Osteocyte (in vitro differentiated cells): Measurements from ENCODE around the gene GMEB2. TPM values are rescaled to one million over a fixed set of nuclear protein-coding genes. Genes with fewer than 3 reads are reported as not detected.
"Not testable (repeated sequence)": the region's sequence is repeated elsewhere in the genome, so short reads cannot be mapped to it uniquely, and the experiment has no call there.

Source experiments
- DNase-seq: peaks from one replicate; pipeline ENCODE4 v3.0.0; 2021; ENCODE audit warnings: mixed read lengths; ENCODE audit not compliant: unreplicated experiment; ENCODE audit errors: extremely low spot score
- H3K27ac Mint-ChIP-seq: one replicate; pipeline ENCODE4 v1.8.0; 2021; ENCODE audit warnings: mild to moderate bottlenecking, mixed read lengths; ENCODE audit not compliant: unreplicated experiment
- H3K27me3 Mint-ChIP-seq: one replicate; pipeline ENCODE4 v1.8.0; 2021; ENCODE audit warnings: mixed read lengths; ENCODE audit not compliant: unreplicated experiment
- H3K36me3 Mint-ChIP-seq: one replicate; pipeline ENCODE4 v1.8.0; 2021; ENCODE audit warnings: mixed read lengths; ENCODE audit not compliant: unreplicated experiment
- H3K4me1 Mint-ChIP-seq: one replicate; pipeline ENCODE4 v1.8.0; 2021; ENCODE audit warnings: mixed read lengths; ENCODE audit not compliant: unreplicated experiment
- H3K4me3 Mint-ChIP-seq: one replicate; pipeline ENCODE4 v1.8.0; 2021; ENCODE audit warnings: mild to moderate bottlenecking, moderate library complexity, mixed read lengths; ENCODE audit not compliant: unreplicated experiment
- H3K9me3 Mint-ChIP-seq: one replicate; pipeline ENCODE4 v1.8.0; 2021; ENCODE audit warnings: mixed read lengths; ENCODE audit not compliant: unreplicated experiment
- total RNA-seq: library from RNA; stranded (reverse); gene quantifications from 2 replicates; pipeline ENCODE4 v1.2.1, GENCODE V29; 2021
- TF ChIP-seq, protein P1 (sequence below): fragments of 200-600 bp; sonication (generic); IDR thresholded peaks from 2 replicates; pipeline ENCODE4 v1.5.0; 2021; ENCODE audit warnings: antibody characterized with exemption, mild to moderate bottlenecking, moderate library complexity

GMEB2 gene
- total RNA-seq, 1 donor from 2014 or later = 12.1 TPM

DNA sequence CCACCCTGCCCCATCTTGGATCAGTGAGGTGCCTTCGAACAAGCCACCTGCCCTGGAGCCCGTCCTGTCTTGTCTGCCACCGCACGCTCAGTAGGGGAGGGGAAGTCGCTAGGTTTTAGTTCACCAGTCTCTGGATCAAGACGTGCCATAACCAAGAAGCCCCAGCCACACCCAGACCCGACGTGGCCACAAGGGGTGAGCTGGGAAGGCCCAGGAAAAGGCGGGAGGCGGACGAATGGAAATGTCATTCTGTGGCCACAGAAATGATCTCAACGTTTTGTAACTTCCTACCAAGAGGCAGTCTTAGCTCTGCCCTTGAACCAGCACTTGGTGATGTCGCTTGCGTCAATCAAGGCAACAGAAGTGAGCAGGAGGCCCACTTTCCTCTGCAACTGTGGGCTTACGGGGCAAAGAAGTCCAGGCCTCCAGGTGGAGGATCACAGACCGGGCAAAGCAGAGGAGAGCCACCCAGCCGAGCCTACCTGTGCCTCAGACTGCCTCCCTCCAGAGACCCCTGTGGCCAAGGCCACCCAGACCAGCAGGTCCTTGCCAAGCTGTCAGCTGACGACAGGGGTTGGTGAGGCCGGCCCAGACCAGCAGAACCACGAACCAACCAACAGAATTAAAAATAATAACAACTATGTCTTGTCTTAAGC lies 14.5 kb downstream of the GMEB2 start:
- Mint-ChIP-seq H3K27me3 (no peaks in the 10 kb centered on the region), H3K9me3 (no peaks in the 10 kb centered on the region), H3K27ac (no peak overlapping the region), H3K4me3 (no peak overlapping the region), H3K36me3 (peaks cover 18% of the 10 kb centered on the region), H3K4me1 (peaks cover 7% of the 10 kb centered on the region)
- TF ChIP-seq, protein P1, sequence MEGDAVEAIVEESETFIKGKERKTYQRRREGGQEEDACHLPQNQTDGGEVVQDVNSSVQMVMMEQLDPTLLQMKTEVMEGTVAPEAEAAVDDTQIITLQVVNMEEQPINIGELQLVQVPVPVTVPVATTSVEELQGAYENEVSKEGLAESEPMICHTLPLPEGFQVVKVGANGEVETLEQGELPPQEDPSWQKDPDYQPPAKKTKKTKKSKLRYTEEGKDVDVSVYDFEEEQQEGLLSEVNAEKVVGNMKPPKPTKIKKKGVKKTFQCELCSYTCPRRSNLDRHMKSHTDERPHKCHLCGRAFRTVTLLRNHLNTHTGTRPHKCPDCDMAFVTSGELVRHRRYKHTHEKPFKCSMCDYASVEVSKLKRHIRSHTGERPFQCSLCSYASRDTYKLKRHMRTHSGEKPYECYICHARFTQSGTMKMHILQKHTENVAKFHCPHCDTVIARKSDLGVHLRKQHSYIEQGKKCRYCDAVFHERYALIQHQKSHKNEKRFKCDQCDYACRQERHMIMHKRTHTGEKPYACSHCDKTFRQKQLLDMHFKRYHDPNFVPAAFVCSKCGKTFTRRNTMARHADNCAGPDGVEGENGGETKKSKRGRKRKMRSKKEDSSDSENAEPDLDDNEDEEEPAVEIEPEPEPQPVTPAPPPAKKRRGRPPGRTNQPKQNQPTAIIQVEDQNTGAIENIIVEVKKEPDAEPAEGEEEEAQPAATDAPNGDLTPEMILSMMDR = no peak
- no peak for DNase-seq

DNA sequence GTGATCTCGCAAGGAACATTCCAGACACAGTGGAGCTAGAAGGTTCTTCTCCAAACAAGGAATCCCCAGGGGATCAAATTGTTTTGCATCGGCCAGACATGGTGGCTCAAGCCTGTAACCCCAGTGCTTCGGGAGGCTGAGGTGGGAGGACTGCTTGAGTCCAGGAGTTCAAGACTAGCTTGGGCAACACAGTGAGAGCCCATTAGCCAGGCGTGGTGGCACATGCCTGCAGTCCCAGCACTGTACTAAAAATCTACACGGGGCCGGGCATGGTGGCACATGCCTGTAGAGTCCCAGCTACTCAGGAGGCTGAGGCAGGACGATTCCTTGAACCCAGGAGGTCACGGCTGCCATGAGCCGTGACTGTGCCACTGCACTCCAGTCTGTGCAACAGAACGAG lies 15.3 kb downstream of the GMEB2 start:
- Mint-ChIP-seq H3K27me3 (no peaks in the 10 kb centered on the region), H3K36me3 (peaks cover 16% of the 10 kb centered on the region), H3K4me3 (no peak overlapping the region), H3K27ac (no peak overlapping the region), H3K4me1 (peaks cover 7% of the 10 kb centered on the region), H3K9me3 (no peaks in the 10 kb centered on the region)
- TF ChIP-seq, protein P1 = no peak
- no peak for DNase-seq

DNA sequence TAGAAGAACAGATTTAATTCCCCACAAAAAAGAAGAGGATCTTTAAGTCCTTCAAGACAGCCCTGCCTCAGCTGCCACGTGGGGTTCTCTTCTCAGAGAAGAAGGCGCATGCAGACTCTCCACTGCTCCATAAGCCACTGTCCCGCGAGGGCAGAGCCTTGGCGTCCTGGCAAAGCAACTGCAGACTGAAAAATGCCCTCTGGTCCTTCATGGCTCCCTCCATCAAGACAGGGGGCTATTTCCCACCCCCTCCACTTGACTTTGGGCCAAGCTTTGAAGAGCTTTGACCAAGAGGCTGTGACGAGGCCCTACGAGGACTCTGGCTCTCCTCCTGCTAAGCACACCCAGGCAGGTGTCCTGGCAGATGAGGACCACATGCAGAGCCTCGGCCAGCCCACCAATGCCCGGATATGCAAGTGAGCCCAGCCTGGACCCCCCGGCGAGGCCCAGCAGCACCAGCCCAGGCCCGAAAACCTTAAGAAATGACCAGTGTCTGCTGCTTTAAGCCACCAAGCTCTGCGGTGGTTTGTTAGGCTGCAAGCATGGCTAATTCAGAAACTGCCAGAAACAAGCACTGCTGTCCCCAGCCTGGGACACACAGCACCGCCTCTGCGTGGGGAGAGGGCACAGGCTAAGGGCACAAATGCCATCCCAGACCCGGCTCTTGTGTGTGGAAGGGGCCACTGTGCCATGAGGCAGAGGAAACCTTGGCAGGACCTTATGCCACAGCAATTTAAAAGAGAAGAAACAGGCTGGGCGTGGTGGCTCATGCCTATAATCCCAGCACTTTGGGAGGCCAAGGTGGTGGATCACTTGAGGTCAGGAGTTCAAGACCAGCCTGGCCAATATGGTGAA lies 16.1 kb downstream of the GMEB2 start:
- H3K9me3 Mint-ChIP-seq = no peaks in the 10 kb centered on the region
- H3K27ac Mint-ChIP-seq = no peak overlapping the region
- H3K4me1 Mint-ChIP-seq = peaks cover 7% of the 10 kb centered on the region
- no peaks in the 10 kb centered on the region for H3K27me3 Mint-ChIP-seq
- H3K36me3 Mint-ChIP-seq = peaks cover 13% of the 10 kb centered on the region
- no peak overlapping the region for H3K4me3 Mint-ChIP-seq
- no peak for DNase-seq
- TF ChIP-seq, protein P1 = no peak

DNA sequence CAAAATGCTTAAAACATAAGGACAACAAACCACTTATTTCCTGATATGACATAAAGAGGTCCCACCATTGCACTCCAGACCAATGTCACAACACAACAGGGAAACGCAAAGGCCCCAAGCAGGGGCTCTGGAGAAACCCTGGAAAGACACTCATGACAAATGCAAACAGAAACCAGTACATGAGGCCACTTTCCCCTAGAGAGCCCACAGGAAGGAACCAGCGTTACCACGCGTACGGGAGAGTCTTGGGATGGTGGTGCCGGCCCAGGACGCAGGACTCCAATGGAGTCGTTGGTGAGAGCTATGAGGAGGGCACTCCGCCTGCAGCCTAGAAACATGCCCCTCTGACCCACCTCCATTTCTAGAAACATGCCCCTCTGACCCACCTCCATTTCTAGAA lies 20.2 kb downstream of the GMEB2 start:
- H3K9me3 Mint-ChIP-seq = no peaks in the 10 kb centered on the region
- TF ChIP-seq, protein P1 = no peak
- H3K4me1 Mint-ChIP-seq = peaks cover 5% of the 10 kb centered on the region
- DNase-seq = no peak
- peaks cover 10% of the 10 kb centered on the region for H3K36me3 Mint-ChIP-seq
- H3K27me3 Mint-ChIP-seq = no peaks in the 10 kb centered on the region
- no peak overlapping the region for H3K27ac Mint-ChIP-seq
- no peak overlapping the region for H3K4me3 Mint-ChIP-seq

DNA sequence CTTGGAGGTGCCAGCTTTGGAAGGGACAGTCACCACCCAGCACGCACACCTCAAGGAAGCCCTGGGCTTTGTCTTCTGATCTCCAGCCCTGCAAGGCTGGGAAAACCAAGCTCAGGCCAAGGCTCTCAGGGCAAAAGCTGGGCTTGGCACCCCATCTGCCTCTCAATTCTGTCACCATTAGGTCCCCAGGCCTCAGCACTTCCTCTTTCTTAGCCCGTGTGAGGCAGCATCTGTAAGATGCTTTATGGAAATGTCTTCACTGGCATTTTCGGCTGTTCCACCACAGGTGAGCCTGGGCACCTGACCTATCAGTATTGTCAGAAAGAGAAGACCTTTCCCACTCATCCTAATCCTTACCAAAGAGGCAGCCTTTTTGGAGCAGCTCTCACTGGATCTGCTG lies 24.6 kb downstream of the GMEB2 start:
- Mint-ChIP-seq H3K9me3 (no peaks in the 10 kb centered on the region), H3K36me3 (peaks cover 17% of the 10 kb centered on the region), H3K27me3 (no peaks in the 10 kb centered on the region), H3K4me3 (no peak overlapping the region), H3K27ac (no peak overlapping the region), H3K4me1 (no peaks in the 10 kb centered on the region)
- DNase-seq = no peak
- TF ChIP-seq, protein P1 = no peak

DNA sequence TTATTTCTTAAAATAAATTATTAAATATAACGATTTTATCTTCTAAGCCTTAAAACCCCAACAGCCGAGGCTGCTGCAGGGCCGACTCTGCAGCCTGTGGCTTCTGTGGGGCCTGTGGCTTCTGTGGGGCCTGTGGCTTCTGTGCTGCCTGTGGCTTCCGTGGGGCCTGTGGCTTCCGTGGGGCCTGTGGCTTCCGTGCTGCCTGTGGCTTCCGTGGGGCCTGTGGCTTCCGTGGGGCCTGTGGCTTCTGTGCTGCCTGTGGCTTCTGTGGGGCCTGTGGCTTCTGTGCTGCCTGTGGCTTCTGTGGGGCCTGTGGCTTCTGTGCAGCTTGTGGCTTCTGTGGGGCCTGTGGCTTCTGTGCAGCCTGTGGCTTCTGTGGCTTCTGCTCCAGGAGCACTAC lies 25.2 kb downstream of the GMEB2 start:
- not testable (repeated sequence) for DNase-seq, H3K4me1 Mint-ChIP-seq, H3K27me3 Mint-ChIP-seq, H3K4me3 Mint-ChIP-seq, H3K9me3 Mint-ChIP-seq, H3K27ac Mint-ChIP-seq
- peaks cover 17% of the 10 kb centered on the region for H3K36me3 Mint-ChIP-seq
